ENCODE results near the gene DDX28.
"Not testable (repeated sequence)": the region's sequence is repeated elsewhere in the genome, so short reads cannot be mapped to it uniquely, and the experiment has no call there.

Gene DDX28

DNA sequence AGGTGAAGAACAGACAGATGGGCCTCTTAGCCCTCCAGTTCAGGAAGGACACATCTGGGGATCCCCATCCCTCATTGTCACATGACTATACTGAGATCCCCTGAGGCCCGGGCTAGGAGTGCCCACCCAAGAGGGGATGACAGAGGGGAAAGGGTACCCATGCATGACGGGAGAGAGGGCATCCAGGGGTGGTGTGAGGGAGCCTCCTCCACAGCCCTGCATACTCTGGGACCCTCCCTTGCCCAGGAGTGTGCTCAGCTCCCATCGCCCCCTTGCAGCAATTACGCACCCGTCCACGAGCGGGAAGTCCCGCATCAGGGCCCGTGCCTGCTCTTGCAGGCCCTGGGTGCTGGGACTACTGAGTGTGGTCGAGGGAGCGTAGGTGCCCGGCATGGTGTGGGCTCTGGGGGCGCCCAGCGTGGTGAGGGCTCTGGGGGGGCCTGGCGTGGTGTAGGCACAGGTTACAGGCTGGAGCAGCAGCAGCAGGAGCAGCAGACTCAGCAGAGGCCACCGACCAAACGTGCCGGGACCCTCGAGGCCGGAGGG is 30.3 kb downstream of the DDX28 start:
- no peak for DNase-seq

DNA sequence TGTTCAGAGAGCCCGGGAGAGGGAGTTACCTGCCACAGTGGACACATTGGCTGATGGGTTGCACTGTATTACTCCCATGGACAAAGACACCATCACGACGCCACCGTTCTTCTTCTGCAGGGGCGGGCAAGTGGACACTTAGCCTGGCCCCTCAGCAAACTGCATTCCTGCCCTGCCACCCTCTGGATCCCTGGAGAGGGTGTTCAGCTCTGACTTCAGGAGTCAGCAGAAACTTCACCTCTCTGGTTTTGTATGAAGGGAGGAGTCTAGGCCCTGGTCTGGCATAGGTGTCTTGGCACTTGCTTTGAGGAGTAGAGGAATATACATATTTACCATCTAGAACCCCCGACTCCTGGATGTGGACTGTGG is 33.0 kb downstream of the DDX28 start:
- no peak for DNase-seq

DNA sequence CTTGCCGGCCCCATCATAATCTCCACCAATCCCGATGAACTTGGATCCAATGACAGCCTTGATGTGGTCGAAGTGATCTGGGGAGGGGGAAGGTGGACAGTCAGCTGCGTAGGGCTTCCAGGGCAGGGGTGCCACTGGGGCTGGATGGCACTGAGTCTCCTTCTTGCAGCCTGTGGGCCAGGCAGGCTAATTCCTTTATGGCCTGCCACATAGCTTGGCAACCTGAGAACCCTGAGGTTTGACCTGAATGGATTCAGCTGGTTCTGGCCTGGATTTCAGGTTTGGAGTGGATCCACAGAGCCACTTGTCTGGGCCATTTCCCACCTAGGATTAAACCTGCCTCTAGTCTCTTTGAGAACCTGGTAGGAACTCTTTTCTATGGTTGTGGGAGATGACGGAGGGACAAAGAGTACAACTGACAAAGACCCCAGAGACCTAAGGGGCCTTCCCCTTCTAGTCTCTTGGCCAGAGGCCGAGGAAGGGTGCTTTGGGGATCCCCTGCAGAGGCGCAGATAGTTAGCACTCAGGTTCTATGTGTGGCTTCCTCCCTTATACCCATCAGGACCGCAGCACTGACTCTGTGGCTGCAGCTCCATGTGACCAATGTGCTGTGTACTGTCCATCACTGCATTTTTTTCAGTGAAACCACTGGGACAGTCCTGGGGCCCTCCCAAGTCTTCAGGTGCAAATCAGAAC is 33.6 kb downstream of the DDX28 start:
- no peak for DNase-seq

DNA sequence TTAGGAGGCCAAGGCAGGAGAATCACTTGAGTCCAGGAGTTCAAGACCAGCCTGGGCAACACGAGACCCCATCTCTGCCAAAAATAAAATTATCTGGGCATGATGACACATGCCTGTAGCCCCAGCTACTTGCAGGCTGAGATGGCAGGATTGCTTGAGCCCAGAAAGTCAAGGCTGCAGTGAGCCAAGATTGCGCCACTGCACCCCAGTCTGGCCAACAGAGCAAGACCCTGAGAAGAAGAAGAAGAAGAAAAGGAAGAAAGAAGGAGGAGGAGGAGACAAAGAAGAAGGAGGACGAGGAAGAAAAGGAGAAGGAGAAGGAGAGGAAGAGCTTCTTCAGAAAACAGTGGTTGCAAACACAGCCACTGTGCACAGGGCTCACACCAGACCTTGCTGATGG is 34.4 kb downstream of the DDX28 start:
- DNase-seq, result no peak

DNA sequence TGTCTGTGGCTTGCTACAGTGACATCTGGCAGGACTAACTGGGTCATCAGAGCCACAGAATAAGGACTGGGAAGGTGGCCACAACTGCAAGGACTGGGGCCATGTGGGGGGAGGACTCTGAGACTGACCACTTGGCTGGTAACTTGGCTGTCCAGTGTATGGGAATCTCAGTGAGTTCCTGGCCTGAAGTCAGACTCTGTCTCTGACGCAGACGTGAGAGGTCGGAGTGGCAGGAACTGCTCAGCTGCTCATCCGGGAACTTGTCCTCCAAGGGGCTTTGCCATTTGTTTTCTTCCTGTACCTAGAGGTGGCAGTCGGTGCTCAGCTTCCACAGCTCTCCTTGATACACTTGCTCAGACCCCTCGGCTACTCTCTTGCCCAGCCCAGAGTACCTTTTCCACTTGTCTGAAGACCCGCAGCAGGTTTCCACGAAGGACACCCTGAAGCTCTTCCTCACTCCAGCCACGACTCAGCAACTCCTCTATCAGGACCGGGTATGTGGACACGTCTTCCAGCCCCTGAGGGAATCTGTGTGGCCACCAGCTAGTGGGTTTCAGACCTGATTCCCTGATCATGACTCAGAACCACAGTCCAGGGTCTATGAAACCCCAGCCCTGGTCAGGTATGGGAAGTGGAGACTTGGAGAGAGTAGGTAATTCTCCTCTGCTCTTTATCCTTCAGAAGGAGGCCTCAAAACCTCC is 35.4 kb downstream of the DDX28 start:
- no peak for DNase-seq

DNA sequence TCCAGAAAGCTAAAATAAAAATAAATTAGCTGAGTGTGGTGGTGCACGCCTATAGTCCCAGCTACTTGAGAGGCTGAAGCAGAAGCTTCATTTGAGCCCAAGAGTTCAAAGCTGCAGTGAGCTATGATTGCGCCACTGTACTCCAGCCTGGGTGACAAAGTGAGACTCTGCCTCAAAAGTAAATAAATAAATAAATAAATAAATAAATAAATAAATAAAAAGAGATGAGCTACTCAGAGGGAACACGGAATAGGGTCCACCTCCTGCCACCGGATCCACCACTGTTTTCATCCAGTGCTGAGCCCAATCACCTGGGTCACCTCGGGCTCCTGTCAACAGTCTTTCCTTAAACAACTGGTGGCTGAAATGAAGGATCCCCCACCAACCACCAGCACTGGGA is 36.1 kb downstream of the DDX28 start:
- DNase-seq, result no peak

DNA sequence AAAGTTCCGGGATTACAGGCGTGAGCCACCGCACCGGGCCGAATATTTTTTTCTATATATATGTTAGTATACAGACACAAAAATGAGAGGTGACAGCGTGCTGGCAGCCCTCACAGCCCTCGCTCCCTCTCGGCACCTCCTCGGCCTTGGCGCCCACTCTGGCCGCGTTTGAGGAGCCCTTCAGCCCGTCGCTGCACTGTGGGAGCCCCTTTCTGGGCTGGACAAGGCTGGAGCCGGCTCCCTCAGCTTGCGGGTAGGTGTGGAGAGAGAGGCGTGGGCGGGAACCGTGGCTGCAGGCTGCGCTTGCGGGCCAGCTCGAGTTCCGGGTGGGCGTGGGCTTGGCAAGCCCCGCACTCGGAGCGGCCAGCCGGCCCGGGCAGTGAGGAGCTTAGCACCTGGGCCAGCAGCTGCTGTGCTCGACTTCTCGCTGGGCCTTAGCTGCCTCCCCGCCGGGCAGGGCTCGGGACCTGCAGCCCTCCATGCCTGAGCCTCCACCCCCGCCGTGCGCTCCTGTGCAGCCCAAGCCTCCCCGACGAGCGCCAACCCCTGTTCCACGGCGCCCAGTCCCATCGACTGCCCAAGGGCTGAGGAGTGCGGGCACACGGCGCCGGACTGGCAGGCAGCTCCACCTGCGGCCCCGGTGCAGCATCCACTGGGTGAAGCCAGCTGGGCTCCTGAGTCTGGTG is 40.9 kb downstream of the DDX28 start:
- no peak for DNase-seq

DNA sequence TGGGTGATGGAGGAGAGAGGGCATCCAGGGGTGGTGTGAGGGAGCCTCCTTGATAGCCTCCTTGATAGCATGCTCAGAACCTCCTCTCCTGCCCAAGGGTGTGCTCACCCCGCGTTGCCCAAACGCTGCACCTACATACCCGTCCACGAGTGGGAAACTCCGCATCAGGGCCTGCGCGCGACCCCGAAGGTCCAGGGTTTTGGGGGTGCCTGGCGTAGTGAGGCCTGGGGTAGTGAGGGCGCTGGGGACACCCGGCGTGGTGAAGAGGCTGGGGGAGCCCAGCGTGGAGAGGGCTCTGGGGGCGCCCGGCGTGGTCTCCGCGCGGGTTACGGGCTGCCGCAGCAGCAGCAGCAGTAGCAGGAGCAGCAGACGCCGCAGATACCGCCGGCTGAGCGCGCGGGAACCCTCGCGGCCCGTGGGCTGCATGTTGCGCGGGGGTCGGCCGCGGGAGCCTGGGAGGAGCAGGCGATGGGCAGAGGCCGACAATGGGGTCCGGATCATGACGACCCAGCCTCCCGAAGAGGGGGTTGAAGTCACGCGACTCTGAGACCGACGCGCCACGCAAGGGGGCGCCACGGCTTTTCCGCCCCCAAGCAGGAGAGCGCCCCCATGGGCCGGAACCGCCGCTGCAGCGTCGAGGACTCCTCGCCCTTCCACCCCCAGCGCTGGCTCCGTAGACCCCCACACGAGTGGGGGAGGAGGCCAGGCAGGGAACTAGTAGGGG is 42.9 kb downstream of the DDX28 start, which contains the start of gene DPEP3:
DPEP3 (minus strand) TSS at position 545 of the 724 bp plus-strand sequence; CDS start at position 426, 119 bp downstream.
- no peak for DNase-seq

DNA sequence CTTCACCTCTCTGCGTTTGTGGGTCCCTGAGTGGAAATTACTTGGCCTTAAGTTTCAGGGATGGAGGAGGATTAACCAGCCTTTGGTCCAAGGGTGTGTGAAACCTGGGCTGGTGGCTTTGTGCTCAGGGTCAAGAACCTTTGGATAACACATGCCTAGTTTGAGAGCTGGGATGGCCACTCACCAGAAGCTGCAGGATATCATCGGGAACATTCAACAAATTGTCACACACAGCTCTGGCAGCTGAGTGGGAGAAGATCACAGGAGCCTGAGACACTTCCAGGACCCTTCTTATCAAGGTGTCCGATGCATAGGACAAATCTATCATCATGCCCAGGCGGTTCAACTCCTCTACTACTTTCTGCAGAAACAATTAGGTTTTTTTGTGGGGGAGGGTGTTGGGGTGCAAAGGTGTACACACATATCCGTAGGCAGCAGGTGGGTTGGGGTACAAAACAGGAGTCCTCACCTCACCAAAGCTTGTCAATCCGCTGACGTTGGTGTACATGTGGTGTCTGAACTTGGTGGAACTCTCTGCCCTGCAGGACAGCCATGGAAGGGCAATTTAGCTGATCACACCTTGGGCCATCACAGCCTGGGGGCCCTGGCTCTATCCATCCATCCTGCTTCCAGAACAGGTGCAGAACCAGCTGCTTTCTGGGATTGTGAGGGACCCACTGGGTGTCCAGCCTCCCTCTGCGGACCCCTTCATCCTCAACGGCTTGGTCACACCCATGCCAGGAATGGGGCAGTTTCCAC is 45.4 kb downstream of the DDX28 start:
- no peak for DNase-seq

DNA sequence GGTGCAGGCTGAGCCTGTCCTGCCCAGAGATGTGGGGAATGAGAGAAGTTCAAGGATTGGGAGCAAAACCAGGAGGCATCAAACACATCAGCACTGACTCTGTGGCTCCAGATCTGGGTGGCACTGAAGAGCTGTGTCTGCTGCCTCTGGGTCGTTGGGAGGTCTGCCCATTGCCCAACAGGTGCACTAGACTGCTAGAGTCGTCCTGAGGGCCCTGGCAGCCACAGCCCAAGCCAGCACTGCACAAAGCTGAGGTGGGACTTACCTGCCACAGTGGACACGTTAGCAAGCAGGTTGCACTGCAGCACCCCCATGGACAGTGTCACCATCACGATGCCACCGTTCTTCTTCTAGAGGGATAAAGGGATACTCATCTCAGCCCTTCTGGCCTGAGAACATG is 46.0 kb downstream of the DDX28 start:
- DNase-seq, result no peak

DNA sequence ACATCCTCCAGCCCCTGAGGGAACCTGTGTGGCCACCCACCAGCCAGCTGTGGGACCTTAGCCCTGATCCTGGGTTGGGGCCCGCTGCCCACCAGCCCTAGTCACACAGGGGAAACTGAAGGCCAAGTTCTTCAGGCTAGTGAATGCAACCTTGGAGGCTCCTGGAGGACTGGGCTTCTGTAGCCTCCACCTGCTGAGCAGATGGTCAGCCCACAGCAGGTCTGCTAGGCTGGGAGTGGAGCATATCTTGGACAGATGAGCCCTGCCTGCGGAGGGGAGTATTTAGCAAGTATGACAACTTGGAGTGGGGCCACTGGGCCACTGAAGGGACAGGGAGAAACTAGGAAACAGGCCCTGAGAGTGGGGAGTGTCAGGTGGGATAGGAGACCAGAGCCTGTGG is 46.8 kb downstream of the DDX28 start:
- no peak for DNase-seq

DNA sequence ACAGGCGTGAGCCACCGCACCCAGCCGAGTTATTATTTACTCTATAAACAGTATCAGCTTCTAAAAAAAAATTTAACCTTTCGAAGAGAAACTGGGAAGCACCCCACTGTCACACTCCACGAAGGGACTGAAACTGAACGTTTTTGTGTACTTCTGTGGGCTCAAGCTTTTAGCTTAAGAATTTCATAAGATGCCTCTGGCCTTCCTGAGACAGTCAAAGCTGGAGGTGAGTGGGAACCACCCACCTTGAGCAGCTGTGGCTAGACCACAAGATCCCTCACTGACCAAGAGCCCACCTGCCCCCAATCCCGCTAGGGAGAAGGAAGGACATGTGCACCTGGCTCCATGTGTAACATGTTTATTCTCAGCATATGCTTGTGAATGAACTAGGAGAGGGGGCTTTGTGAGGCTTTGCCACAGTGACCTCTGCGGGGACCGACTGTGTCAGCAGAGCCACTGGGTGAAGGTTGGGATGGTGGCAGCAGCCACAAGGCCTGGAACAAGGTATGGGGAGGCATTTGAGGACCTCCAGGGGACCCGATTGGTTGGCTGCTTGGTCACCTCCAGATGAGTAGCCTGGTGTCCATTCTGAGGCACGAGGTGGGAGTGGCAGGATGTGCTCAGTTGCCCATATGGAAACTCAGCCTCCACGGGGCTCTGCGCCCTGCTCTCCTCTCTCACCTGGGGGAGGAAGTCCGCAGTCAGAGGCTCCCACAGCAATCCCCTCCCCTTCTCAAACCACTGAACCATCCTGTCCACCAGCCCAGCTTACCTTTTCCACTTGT is 47.5 kb downstream of the DDX28 start:
- no peak for DNase-seq

DNA sequence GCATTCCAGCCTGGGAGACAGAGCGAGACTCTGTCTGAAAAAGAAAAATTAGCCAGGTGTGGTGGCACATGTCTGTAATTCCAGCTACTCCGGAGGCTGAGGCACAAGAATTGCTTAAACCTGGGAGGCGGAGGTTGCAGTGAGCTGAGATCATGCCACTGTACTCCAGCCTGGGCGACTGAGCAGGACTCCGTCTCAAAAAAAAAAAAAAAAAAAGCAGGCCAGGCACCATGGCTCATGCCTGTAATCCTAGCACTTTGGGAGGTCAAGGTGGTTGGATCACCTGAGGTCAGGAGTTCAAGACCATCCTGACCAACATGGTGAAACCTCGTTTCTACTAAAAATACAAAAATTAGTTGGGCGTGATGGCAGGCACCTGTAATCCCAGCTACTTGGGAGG is 50.7 kb downstream of the DDX28 start:
- DNase-seq, result not testable (repeated sequence)

DNA sequence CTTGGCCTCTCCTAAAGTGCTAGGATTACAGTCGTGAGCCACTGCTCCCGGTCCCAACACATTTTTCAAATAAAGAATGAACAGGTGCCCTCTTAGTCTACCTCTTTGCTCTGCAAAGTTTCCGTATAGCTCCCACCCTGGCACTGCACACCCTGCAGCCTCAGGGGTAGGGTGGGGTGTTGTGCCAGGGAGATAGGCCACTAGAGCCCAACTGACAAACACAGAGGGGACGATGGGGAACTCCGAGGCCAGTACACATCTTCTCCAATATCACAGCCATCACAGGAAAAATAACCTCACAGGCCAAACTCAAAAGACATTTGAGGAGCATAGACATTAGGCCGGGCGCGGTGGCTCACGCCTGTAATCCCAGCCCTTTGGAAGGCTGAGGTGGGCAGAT is 51.9 kb downstream of the DDX28 start:
- no peak for DNase-seq
